SK-N-DZ (cell line): ENCODE data around the gene PTCRA.
"Not testable (repeated sequence)": the region's sequence is repeated elsewhere in the genome, so short reads cannot be mapped to it uniquely, and the experiment has no call there.

ENCODE experiments used
- DNase-seq: peaks from one replicate; pipeline ENCODE4 v3.0.0-alpha.2; 2015; ENCODE audit warnings: low spot score

PTCRA gene

DNA sequence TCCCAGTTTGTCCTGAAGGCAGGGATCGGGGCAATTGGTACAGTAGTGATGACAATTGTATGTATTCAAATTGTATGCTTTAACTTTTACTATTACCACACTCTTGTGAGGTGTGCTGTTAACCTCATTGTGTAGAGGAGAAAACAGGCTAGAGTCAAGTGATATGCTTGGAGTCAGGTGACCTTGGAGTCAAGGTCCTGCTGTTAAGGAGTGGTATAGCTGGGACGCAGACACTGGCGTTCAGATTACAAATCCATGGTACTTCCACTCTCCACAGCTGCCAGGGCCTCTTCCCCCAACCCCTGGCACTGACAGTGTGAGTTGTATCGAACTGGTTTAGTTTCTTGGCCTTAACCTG, 23.9 kb downstream of the PTCRA start:
- no peak for DNase-seq

DNA sequence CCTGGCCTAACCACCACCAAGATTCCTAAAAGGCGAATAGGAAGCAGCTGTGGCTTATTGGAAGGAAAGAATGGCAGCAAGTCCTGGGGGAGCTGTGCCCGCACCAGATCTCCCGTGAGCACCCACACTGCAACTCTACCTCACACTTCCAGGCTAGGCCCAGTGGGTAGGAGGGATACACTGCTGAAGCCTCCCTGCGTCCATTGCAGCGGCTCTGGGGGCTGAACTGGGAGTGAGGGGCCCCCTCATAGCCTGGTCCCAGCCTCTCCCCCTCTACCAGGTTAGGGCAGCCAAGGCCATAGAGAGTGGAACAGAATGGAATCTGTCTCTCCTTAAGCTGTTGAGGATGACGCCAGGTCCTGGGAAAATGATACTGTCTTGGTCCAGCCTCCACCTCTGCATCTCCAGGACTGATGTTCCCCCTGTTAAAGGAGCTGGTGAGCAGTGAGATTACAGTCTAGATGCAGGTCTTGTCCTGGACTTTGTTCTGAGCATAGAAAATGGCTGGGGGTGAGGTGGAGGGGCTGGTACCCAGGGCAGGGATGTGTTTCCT, 24.7 kb downstream of the PTCRA start:
- no peak for DNase-seq

DNA sequence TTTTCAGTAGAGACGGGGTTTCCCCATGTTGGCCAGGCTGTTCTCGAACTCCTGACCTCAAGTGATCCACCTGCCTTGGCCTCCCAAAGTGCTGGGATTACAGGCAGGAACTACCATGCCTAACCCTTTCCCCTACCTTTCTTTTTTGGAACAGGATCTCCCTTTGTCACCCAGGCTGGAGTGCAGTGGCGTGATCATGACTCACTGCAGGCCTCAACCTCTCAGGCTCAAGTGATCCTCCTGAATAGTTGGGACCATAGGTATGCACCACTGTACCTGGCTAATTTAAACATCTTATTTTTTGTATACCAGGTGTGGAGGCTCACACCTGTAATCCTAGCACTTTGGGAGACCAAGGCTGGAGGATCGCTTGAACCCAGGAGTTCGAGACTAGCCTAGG, 25.5 kb downstream of the PTCRA start:
- DNase-seq = not testable (repeated sequence)

DNA sequence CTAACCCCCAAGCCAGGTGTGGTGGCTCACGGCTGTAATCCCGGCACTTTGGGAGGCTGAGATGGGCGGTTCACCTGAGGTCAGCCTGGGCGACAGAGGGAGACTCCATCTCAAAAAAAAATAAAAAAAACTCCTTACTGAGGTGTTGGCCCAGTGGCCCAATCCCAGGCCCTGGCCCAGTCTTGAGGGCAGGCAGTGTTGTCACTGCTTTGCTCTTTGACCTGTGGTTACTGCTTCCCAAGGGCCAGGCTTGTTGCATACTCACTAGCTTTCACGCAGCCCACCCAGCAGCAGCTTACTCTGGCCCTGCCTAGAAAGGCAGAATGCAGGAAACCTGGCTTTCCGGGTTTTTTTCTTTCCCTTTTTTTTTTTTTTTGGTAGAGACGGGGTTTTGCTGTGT, 26.6 kb downstream of the PTCRA start:
- no peak for DNase-seq

DNA sequence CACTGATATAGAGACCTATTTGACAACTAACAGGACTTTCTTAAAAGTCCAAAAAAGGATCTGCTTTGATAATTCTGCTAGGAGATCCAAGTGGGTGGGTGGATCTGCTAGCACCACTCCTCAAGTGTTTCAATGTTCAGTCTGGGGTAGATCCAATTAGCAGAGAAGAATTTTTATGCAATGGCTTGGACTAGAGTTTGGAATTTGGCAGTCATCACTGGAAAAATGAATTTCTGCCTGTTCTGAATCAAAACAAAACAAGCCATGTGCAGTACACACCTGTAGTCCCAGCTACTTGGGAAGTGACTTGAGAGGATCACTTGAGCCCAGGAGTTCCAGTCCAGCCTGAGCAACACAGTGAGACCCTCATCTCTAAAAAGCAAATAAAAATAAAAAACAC, 32.1 kb downstream of the PTCRA start:
- no peak for DNase-seq

DNA sequence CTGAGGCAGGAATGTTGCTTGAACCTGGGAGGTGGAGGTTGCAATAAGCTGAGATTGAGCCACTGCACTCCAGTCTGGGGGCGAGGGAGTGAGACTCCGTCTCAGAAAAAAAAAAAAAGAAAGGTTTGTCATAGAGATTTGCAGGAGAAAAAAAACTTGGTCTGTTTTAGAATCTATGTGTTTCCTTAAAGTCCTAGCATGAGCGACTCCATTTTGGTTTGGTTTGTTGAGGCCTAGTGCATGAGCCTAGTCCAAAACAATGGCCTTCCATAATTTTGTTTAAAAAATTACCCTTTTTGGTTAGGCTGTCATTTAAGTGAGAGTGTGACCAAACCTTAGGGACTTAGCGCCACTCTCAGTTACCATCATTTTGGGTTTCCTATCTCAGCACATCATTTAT, 36.5 kb downstream of the PTCRA start:
- no peak for DNase-seq

DNA sequence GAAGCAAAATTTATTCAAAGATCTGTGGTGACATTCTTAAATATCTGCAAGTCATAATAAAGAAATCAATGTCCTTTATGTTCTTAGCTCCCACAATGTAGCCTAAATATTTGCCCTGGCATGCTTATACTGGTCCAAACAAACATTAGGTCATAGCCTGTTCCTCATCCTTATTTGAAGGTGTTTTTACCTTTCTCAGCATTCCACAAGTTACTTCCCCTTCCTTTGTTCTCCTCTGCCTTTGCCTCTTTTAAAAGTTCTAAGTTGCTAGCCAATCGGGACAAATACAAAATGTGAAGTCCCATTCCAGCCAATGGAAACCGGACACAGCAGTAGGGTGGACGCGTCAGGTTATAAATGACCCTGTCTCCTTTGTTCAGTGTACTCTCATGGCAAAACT, 38.6 kb downstream of the PTCRA start:
- DNase-seq = not testable (repeated sequence)

DNA sequence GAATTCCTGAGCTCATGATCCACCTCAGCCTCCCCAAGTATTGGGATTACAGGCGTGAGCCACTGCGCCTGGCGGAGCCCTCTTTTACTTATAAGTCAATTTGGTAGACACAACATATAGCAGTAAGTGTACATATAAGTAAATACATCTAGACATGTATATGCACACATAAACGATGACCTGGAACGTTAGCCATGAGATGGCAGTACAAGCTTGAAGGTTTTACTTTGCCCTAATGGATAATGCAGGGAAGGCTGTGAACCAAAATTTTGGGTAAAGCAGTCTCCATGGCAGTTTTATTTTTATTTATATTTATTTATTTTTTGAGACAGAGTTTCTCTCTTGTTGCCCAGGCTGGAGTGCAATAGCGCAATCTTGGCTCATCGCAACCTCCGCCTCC, 42.3 kb downstream of the PTCRA start:
- no peak for DNase-seq

DNA sequence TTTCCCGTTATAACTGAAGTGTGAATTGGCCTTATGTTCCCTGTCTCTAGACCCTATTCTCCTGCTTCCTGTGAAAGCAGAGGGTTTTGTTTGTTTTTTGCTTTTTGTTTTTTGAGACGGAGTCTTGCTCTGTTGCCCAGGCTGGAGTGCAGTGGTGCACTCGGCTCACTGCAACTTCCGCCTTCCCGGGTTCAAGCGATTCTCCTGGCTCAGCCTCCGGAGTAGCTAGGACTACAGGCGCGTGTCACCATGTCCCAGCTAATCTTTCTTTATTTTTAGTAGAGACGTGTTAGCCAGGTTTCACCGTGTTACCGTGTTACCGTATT, 44.0 kb downstream of the PTCRA start:
- DNase-seq = no peak

DNA sequence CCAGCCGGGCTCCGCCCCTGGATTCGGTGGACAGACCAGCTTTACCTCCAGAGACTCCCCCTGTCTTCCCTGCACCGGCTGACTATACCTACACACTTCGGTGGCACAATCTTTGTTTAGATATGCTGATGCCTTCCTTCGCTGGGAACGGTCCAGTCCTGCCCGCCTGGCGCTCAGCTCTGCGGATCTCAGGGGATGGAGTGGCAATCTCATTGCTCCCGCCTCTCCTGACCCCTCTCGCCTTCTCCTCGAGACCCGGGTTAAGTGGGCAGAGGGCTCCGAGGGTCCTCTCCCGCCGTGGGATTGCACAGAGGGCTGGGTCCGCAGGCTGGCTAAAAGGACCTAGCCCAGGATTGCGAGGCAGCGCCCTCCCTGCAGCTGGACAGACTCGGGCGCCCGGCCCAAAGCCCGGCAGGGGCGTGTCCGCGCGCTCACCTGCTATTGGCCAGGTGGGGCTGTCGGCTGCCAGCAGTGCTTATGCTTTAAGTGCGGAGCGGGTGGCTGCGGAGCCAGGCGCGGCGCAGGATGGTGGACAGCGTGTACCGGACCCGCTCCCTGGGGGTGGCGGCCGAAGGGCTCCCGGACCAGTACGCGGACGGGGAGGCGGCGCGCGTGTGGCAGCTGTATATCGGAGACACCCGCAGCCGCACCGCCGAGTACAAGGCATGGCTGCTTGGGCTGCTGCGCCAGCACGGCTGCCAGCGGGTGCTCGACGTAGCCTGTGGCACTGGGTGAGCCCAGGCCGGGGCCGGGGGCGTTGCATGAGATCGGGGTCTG, 44.6 kb downstream of the PTCRA start, which contains the start of gene GNMT:
Gene GNMT (plus strand): TSS at position 512 of the 777 bp plus-strand sequence. CDS start 14 bp downstream, at position 526.
- DNase-seq = peak; percentile 24

DNA sequence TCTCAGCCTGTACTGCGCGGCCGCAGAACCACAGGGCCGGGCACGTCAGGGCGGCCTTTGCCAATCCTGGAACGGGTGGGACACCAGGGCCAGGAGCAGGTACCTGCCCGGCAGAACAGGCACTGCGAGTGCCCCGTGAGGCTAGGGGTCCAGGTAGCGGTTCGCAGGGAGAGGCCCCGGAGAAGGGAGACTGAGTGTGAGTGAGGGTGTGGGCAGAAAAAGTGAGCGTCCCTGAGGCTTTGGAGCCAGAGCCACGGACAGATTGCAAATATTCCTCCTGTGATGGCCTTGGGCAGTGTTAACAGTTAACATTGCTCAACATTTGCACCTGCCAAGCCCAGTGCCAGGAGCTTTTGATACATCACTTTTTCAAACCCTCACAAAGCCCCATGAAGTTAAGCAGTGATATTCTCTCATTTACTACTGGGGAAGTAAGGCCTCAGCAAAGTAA, 45.2 kb downstream of the PTCRA start:
- DNase-seq = no peak

DNA sequence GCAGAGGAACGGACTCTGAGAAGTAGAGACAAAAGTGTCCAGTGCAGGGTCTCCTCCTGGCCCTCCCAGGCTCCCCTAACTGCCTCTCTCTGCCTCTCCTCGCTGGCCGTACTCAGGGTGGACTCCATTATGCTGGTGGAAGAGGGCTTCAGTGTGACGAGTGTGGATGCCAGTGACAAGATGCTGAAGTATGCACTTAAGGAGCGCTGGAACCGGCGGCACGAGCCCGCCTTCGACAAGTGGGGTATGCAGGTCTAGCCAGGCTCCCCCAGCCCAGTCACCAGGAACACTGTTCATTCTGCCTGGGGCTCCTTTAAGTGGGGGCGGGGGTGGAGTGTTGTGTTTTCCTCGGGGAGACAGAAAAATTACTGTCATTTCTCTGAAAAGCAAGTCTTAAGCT, 46.2 kb downstream of the PTCRA start:
- DNase-seq = no peak

DNA sequence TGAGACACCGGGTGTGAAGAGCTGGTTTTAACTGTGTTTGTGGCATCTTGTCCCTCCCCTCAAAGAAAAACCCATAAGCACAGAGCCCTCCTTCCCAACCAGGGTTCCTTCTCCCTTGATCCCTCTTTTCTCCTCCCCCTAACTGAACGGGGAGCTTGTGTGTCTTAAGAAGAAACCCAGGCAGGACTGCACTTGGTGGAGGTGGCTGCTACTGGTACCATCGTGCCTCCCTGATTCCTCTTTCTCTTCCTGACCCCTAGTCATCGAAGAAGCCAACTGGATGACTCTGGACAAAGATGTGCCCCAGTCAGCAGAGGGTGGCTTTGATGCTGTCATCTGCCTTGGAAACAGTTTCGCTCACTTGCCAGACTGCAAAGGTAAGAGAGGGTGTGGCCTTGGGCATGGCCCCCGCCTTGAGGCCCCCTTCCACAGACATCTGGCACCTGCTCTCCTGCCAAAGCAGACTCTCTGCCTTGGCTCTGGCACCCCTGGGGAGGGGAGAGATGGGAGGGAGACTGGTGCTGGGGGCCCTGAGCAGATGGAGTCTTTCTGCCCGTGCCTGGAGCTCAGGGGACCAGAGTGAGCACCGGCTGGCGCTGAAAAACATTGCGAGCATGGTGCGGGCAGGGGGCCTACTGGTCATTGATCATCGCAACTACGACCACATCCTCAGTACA, 46.8 kb downstream of the PTCRA start:
- DNase-seq = no peak

DNA sequence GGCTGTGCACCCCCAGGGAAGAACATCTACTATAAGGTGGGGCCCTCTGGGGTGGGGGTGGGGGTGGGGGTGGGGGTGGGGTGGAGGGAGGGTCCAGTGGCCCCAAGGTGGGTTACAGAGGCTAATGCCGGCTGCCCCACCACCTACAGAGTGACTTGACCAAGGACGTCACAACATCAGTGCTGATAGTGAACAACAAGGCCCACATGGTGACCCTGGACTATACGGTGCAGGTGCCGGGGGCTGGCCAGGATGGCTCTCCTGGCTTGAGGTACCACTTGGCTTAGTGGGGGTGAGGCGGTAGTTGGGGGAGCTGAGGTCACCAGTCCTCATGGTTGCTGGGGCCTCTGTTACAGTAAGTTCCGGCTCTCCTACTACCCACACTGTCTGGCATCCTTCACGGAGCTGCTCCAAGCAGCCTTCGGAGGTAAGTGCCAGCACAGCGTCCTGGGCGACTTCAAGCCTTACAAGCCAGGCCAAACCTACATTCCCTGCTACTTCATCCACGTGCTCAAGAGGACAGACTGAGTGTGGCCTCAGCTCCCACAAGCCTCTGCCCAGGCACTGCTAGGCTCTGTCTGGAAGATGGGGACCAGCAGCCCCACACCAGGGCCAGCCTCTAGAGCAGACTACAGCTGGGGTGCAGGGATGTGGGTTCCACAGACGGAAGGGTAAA, 47.5 kb downstream of the PTCRA start:
- no peak for DNase-seq

DNA sequence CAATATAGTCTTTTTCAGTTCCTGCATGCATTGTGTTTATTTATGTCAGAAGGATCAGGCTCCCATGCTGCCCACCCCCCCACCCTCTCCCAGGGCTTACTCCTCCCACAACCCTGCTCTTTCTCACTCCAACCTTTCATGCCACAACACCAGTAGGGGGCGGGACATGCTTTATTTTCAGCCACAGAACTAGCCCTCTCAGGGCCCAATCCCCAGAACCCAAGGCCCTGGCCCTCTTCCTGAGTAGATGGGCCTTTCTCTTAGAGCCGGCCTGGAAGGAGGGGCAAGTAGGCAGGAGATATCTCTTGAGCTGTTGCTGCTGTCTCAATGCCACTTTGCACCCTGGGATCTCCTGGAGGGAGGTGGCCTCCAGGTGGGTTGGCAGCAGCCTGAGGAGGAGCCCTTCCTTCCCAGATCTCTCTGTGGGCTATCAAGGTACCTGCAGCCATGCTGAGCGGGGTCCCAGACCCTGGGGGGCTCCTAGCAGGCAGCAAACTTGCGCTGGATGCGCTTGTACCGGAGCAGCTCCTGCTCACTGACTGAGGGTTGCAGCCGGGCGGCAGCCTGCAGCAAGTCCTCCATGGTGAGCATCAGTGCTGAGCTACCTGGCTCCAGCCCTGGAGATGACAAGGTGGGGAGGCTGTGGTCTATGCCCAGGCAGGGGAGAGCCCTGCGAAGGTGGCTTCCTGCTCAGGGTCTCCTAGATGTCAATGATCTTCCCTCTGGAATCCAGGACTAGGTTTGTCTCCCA, 48.2 kb downstream of the PTCRA start:
- DNase-seq = peak; percentile 49

DNA sequence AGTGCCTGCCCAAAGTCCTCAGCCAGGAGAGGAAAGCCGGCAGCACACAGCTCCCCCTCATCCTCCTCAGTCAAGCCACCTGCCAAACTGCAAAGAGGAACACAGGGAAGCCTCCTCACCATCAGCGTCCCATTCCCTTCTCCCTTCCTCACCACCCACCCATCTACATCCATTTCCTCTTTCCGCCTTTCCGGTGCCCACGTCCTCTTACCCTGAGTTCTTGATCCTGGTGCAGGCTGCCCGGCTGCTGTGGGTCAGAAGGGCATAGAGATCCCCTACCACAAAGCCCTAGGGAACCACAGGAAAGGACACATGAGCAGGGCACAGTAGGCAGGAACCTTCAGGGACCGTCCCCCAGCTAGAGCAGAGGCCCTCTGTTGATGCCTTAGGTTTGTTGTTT, 50.7 kb downstream of the PTCRA start:
- DNase-seq = no peak

DNA sequence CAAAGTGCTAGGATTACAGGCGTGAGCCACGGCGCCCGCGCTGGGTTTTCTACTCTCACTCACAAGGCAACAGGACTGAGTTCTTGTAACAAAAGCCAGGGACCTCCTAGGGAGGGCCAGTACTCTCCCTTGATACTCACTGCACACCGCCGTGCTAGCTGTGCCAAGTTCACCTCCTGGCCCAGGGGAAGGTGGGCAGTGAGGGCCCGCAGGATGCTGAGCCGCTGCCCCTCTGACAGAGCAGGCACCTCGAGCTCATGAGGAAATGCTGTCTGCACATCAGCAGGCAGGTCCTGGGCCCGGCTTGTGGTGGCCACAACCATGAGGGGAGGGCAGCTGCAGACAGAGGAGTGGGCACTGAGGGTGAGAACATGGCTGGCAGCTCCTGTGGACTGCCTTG, 51.4 kb downstream of the PTCRA start:
- no peak for DNase-seq

DNA sequence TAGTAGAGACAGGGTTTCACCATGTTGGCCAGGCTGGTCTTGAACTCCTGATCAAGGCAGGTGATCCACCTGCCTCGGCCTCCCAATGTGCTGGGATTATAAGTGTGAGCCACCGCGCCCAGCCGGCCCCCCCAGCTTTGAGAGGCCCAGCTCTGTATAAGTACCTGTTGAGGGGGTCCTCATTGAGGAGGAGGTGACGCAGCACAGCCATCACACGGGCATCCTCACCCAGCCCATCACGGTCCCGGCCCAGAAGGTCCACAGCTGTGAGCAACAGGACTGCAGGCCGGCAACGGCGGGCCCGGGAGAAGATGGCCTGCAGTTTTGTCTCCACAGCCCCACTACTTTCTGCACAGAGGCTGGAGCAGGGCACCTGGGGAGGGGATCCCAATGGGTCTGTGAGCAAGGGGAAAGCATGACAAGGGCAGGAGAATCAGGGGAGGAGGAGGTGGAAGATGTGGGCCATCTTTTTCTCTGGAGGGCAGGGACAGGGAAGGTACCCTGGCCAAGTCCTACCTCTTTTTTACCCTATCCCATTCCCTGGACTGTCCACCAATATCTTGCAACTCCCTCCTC, 52.4 kb downstream of the PTCRA start:
- DNase-seq = no peak

DNA sequence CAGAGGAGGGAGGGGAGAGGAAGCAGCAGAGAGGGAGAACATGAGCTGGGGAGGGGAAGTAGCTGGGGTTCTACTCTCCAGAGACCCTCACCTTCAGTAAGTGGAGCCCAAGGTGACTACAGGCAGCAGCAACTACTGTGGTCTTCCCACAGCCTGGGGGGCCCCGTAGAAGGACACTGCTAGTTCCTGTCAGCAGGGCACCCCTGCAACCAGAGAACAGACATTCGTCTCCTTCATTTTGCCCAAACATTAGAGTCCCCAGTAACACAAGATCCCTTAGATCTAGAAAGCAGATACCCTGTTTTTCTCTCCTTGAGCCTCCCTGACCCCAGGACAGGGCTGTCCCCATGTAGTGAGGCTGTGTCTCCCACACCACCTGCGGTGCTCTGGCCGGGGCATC, 52.9 kb downstream of the PTCRA start:
- DNase-seq = no peak

DNA sequence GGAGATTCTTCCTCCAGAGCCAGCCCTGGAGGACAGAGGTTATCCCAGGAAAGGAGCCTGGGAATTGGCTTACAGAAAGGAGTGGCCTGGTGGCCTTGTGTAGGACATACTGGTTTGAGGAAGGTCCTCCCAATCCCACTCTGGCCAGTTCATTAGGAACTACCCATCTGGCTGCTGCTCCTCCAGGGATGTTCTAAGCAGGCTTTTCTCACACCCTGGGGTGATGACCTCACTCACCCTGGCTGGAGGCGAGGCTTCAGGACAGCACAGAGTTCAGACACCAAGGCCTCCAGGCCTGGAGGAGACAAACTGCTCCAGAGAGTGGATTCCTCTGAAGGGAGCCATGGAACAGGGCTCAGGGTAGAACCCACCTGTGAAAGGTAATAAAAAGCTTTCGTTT, 53.6 kb downstream of the PTCRA start:
- DNase-seq = no peak

DNA sequence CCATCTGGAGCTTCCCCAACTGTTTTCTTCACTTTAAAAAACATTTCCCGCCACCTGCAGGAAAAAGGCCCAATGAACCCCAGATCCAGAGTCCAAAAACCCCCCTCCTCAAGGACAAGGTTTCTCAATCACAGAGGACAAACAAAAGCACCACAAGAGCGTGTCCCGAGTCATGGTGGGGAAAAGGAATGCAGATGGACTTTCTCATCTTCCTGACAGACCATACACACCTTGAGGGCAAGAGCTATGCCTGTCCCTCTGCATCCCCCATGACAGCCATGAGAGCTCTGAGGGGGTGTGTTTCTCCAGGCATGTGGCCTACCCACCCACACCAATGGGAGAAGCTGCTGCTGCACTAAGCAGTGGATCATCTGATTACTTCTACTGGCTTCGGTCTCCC, 54.1 kb downstream of the PTCRA start:
- DNase-seq = no peak
